ENCODE data around the gene GNAI2. TPM values are rescaled to one million over a fixed set of nuclear protein-coding genes. Genes with fewer than 3 reads are reported as not detected.

The GNAI2 gene
- 118 TPM for total RNA-seq
- long read RNA-seq, transcript GNAI2-202 (9 exons, 2,464 nt) = major isoform, 138 of 158 reads
- long read RNA-seq, partial matches to known transcripts = 14 of 158 reads
- long read RNA-seq, other reads (novel, unspliced or antisense) = 6 of 158 reads

DNA sequence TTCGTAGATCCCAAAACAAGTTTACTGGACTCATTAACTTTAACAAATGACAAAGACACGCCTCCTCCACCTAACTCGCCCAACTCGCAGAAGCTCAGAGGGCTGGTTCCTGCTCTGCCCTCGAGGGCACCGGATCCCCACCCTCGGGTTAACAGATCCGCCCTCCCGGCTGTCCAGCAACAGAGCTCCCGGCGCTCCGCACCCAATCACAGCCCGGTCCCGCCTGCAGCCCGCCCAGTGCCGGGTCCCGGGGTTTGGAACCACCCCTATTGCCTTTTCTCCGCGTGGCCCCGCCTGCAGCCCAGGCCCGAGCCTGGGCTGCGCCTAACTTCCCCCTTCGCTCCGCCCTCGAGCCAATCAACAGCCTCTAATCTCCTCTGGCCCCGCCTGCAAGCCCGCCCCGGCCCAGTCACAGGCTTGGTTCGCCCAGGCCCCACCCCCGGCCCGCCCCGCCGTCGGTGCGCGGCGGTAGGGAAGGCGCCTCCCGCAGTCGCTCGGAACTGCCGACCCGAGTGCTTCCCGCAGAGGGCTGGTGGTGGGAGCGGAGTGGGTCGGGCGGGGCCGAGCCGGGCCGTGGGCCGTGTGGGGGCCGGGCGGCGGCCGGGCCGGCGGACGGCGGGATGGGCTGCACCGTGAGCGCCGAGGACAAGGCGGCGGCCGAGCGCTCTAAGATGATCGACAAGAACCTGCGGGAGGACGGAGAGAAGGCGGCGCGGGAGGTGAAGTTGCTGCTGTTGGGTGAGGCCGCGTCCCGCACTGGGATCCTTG, at the start of gene GNAI2:
Gene GNAI2, plus strand, starts transcription at position 489 of the 768 bp plus-strand sequence. Its CDS starts 132 bp downstream, at position 621.
- Histone ChIP-seq H3K36me3 (peaks cover 4% of the 10 kb centered on the region), H3K4me1 (peaks cover 58% of the 10 kb centered on the region), H3K4me3 (peak within 1 kb of the TSS; percentile 91), H3K9me3 (replicated peaks) (no peaks in the 10 kb centered on the region), H3K27me3 (ENCODE audit: low read depth) (no peaks in the 10 kb centered on the region), H3K27ac (replicated peaks) (peak within 1 kb of the TSS; percentile 99)
- DNase-seq = peak; percentile 99
- TF ChIP-seq, protein P1, sequence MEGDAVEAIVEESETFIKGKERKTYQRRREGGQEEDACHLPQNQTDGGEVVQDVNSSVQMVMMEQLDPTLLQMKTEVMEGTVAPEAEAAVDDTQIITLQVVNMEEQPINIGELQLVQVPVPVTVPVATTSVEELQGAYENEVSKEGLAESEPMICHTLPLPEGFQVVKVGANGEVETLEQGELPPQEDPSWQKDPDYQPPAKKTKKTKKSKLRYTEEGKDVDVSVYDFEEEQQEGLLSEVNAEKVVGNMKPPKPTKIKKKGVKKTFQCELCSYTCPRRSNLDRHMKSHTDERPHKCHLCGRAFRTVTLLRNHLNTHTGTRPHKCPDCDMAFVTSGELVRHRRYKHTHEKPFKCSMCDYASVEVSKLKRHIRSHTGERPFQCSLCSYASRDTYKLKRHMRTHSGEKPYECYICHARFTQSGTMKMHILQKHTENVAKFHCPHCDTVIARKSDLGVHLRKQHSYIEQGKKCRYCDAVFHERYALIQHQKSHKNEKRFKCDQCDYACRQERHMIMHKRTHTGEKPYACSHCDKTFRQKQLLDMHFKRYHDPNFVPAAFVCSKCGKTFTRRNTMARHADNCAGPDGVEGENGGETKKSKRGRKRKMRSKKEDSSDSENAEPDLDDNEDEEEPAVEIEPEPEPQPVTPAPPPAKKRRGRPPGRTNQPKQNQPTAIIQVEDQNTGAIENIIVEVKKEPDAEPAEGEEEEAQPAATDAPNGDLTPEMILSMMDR (IDR thresholded peaks at IDR 0.05; ENCODE audit: borderline replicate concordance) = no peak
- intact Hi-C loops (cut with micrococcal nuclease) = no loop called here

DNA sequence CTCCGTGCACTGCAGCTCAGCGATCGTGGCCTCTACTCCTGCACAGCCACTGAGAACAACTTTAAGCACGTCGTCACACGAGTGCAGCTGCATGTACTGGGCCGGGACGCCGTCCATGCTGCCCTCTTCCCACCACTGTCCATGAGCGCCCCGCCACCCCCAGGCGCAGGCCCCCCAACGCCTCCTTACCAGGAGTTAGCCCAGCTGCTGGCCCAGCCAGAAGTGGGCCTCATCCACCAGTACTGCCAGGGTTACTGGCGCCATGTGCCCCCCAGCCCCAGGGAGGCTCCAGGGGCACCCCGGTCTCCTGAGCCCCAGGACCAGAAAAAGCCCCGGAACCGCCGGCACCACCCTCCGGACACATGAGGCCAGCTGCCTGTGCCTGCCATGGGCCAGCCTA, 48.3 kb upstream of the GNAI2 start:
- intact Hi-C loops (cut with micrococcal nuclease) = no loop called here
- H3K27me3 ChIP-seq (ENCODE audit: low read depth) = peaks cover 15% of the 10 kb centered on the region
- no peak for DNase-seq
- no peak overlapping the region for H3K4me3 ChIP-seq
- H3K36me3 ChIP-seq = peaks cover 8% of the 10 kb centered on the region
- no peaks in the 10 kb centered on the region for H3K9me3 ChIP-seq (replicated peaks)
- no peak overlapping the region for H3K27ac ChIP-seq (replicated peaks)
- TF ChIP-seq, protein P1 (IDR thresholded peaks at IDR 0.05; ENCODE audit: borderline replicate concordance) = no peak
- H3K4me1 ChIP-seq = peaks cover 6% of the 10 kb centered on the region

DNA sequence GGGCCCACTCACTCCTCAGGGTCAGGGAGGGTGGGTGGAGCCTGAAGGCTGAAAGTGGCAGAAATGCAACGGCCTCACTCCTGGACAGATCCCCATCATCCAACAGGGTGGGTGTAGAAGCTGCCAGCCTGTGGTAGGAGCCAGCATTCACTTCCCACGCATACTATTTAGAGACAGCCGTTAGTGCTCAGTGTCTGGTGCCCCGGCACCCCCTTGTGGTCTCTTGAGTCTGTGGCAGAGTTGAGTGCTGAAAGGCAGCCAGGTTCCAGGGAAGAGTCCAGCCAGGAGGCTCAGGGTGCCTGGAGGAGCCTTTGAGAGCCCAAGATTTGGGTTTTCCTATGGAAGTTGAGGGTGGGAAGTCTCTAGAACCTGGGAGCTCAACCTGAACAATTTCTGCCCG, 46.7 kb upstream of the GNAI2 start:
- no peak overlapping the region for H3K4me3 ChIP-seq
- TF ChIP-seq, protein P1 (IDR thresholded peaks at IDR 0.05; ENCODE audit: borderline replicate concordance) = peak; percentile 86
- H3K4me1 ChIP-seq = peaks cover 22% of the 10 kb centered on the region
- intact Hi-C loops (cut with micrococcal nuclease) = loop anchor here (1.0 kb wide), 1 partner anchor 68 kb away; no protein-coding TSS in a partner anchor
- peaks cover 30% of the 10 kb centered on the region for H3K27me3 ChIP-seq (ENCODE audit: low read depth)
- peak; percentile 69 for DNase-seq
- no peaks in the 10 kb centered on the region for H3K9me3 ChIP-seq (replicated peaks)
- no peak overlapping the region for H3K27ac ChIP-seq (replicated peaks)
- H3K36me3 ChIP-seq = peaks cover 6% of the 10 kb centered on the region

DNA sequence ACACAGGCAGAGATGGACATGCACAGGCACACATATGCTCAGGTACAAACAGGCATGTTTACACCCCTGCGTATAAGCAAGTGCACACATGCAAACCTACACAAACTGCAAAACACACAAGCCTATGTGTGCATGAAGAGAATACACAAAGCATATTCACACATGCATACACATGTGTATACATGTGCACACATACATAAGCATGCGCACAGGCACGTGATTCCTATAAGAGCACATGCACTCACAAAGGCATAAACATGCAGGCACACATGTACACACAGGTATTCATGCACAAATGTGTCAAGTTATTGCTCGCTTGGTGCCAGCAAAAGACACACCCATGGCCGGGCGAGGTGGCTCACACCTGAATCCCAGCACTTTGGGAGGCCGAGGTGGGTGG, 46.0 kb upstream of the GNAI2 start:
- no peak for DNase-seq
- Histone ChIP-seq H3K9me3 (replicated peaks) (no peaks in the 10 kb centered on the region), H3K4me3 (no peak overlapping the region), H3K27me3 (ENCODE audit: low read depth) (peaks cover 37% of the 10 kb centered on the region), H3K4me1 (peaks cover 27% of the 10 kb centered on the region), H3K27ac (replicated peaks) (no peak overlapping the region), H3K36me3 (no peaks in the 10 kb centered on the region)
- intact Hi-C loops (cut with micrococcal nuclease) = loop anchor here (1.0 to 10.0 kb wide), 2 partner anchors 69 to 85 kb away; partner anchors contain the start of gene LSMEM2
- TF ChIP-seq, protein P1 (IDR thresholded peaks at IDR 0.05; ENCODE audit: borderline replicate concordance) = no peak

DNA sequence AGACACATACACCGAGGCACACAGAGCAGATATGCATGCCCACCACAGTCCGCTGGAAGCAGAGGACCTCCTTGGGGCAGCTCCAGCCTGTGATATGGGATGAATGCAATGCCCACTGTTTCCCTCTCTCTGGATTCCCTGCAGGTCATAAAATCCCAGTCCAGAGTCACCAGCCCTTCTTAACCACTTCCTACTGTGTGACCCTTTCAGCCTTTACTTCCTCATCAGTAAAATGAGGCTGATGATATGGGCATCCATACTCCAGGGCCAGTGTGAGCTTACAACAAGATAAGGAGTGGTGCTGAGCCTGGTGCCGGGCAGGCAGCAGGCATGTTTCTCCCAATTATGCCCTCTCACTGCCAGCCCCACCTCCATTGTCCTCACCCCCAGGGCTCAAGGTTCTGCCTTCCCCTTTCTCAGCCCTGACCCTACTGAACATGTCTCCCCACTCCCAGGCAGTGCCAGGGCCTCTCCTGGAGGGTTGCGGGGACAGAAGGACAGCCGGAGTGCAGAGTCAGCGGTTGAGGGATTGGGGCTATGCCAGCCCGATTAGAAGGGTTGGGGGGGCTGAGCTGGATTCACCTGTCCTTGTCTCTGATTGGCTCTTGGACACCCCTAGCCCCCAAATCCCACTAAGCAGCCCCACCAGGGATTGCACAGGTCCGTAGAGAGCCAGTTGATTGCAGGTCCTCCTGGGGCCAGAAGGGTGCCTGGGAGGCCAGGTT, 44.9 kb upstream of the GNAI2 start, which contains the start of gene GNAT1:
Gene GNAT1, plus strand, starts transcription at position 675 of the 725 bp plus-strand sequence. CDS start 116 bp downstream, outside the sequence.
- H3K27ac ChIP-seq (replicated peaks) = no peak within 1 kb of the TSS
- intact Hi-C loops (cut with micrococcal nuclease) = loop anchor here (10.0 kb wide), 1 partner anchor 84 kb away; the partner anchor contains the start of gene LSMEM2
- DNase-seq = no peak
- H3K4me3 ChIP-seq = no peak within 1 kb of the TSS
- H3K36me3 ChIP-seq = no peaks in the 10 kb centered on the region
- H3K4me1 ChIP-seq = peaks cover 27% of the 10 kb centered on the region
- peaks cover 48% of the 10 kb centered on the region for H3K27me3 ChIP-seq (ENCODE audit: low read depth)
- no peaks in the 10 kb centered on the region for H3K9me3 ChIP-seq (replicated peaks)
- TF ChIP-seq, protein P1 (IDR thresholded peaks at IDR 0.05; ENCODE audit: borderline replicate concordance) = no peak

Data from left ventricle myocardium inferior (tissue), 1 donor.